ENCODE results near the gene FAR2. TPM values are rescaled to one million over a fixed set of nuclear protein-coding genes. Genes with fewer than 3 reads are reported as not detected.
"Not testable (repeated sequence)": the region's sequence is repeated elsewhere in the genome, so short reads cannot be mapped to it uniquely, and the experiment has no call there.

The FAR2 gene
- total and polyA plus RNA-seq, 2 of the 13 experiments (the other 11 are each of a cell fraction or from before 2014, with no cell fraction given) = not detected

GRCh38 chr12:29169978-29170377, 20.9 kb downstream of the FAR2 start:
- H3K4me2 ChIP-seq (ENCODE audit: low read depth, low read length); H3K4me1 ChIP-seq (ENCODE audit: insufficient read depth, low read length); POLR2A ChIA-PET; H2AFZ ChIP-seq (ENCODE audit: low read length); intact Hi-C loops (cut with micrococcal nuclease; ENCODE audit: unreplicated experiment); H3K4me3 ChIP-seq (replicated peaks in 1 of 3; ENCODE audit: insufficient read depth in 1 of 3, low read depth in 2 of 3, low read length in 3 of 3); ATAC-seq; H4K20me1 ChIP-seq (ENCODE audit: insufficient read depth, low read length); H3K27ac ChIP-seq (ENCODE audit: extremely low read length, insufficient read depth, low read length); H3K9me3 ChIP-seq (ENCODE audit: low read length); H3K36me3 ChIP-seq (replicated peaks in 1 of 2; ENCODE audit: control insufficient read depth in 1 of 2, insufficient read depth in 2 of 2, low read length in 2 of 2); CTCF ChIA-PET (ENCODE audit: low intra/inter-chr PET ratio, low total read pairs); FAIRE-seq; in situ Hi-C loops (cut with HindIII; ENCODE audit: extremely low pct_ligation_motif_present, low pct_unique_long_range_greater_than_20kb); H3K9ac ChIP-seq (ENCODE audit: insufficient read depth, low read depth, low read length); BruUV-seq (replicated peaks); DNase-seq (ENCODE audit: low spot score); H3K79me2 ChIP-seq (ENCODE audit: insufficient read depth, low read length); H3K27me3 ChIP-seq (ENCODE audit: control insufficient read depth in 1 of 2, insufficient read depth in 2 of 2, low read length in 2 of 2): not testable (repeated sequence)
- 44% methylated on average over 2 of the region's 2 CpGs for WGBS (ENCODE audit: low lambda C conversion rate)

- FAIRE-seq; intact Hi-C loops (cut with micrococcal nuclease; ENCODE audit: unreplicated experiment): not testable (repeated sequence)
- 5% methylated on average over 5 of the region's 5 CpGs for WGBS (ENCODE audit: low lambda C conversion rate)
Observed at GRCh38 chr12:29170478-29171084, 21.5 kb downstream of the FAR2 start.

More at GRCh38 chr12:29170478-29171084, 21.5 kb downstream of the FAR2 start:
- POLR2A ChIA-PET; H3K79me2 ChIP-seq (ENCODE audit: insufficient read depth, low read length); H3K27ac ChIP-seq (ENCODE audit: extremely low read length, insufficient read depth, low read length); ATAC-seq; H3K4me2 ChIP-seq (ENCODE audit: low read depth, low read length); H3K27me3 ChIP-seq (ENCODE audit: control insufficient read depth in 1 of 2, insufficient read depth in 2 of 2, low read length in 2 of 2); BruUV-seq (replicated peaks); H2AFZ ChIP-seq (ENCODE audit: low read length); in situ Hi-C loops (cut with HindIII; ENCODE audit: extremely low pct_ligation_motif_present, low pct_unique_long_range_greater_than_20kb); H3K4me1 ChIP-seq (ENCODE audit: insufficient read depth, low read length); H3K9me3 ChIP-seq (ENCODE audit: low read length); H3K9ac ChIP-seq (ENCODE audit: insufficient read depth, low read depth, low read length); H4K20me1 ChIP-seq (ENCODE audit: insufficient read depth, low read length); H3K4me3 ChIP-seq (replicated peaks in 1 of 3; ENCODE audit: insufficient read depth in 1 of 3, low read depth in 2 of 3, low read length in 3 of 3); CTCF ChIA-PET (ENCODE audit: low intra/inter-chr PET ratio, low total read pairs); H3K36me3 ChIP-seq (replicated peaks in 1 of 2; ENCODE audit: control insufficient read depth in 1 of 2, insufficient read depth in 2 of 2, low read length in 2 of 2); DNase-seq (ENCODE audit: low spot score): not testable (repeated sequence)
